MM.1S (cell line): ENCODE data around the gene STK16.

ENCODE experiments used
- DNase-seq: peaks from one replicate; pipeline ENCODE4 v3.0.0-alpha.2; 2015
- H2AFZ ChIP-seq: fragments of 300-600 bp; sonication (generic); 2 replicates; pipeline ENCODE4 v1.6.0; 2016; ENCODE audit warnings: antibody characterized with exemption, low read length
- H3F3A ChIP-seq: fragments of 300-600 bp; sonication (generic); 2 replicates; pipeline ENCODE4 v1.6.1; 2016; ENCODE audit warnings: mild to moderate bottlenecking, antibody characterized with exemption, low read length, moderate library complexity, mixed read lengths; ENCODE audit not compliant: insufficient read depth
- H3K27ac ChIP-seq: fragments of 300-600 bp; sonication (generic); 2 replicates; pipeline ENCODE4 v1.5.1; 2016; ENCODE audit warnings: mild to moderate bottlenecking, low read length
- H3K27me3 ChIP-seq: fragments of 300-600 bp; sonication (generic); replicated peaks from 2 replicates; pipeline ENCODE4 v1.6.0; 2016; ENCODE audit warnings: low read length; ENCODE audit not compliant: insufficient read depth
- H3K36me3 ChIP-seq: fragments of 300-600 bp; sonication (generic); replicated peaks from 2 replicates; pipeline ENCODE4 v1.6.1; 2016; ENCODE audit warnings: mild to moderate bottlenecking, low read length, mixed read lengths; ENCODE audit not compliant: insufficient read depth
- H3K4me1 ChIP-seq: fragments of 300-600 bp; sonication (generic); 2 replicates; pipeline ENCODE4 v1.6.1; 2016; ENCODE audit warnings: low read length, mixed read lengths
- H3K4me2 ChIP-seq: fragments of 300-600 bp; sonication (generic); 2 replicates; pipeline ENCODE4 v1.6.0; 2016; ENCODE audit warnings: low read depth, low read length
- H3K4me3 ChIP-seq: fragments of 300-600 bp; sonication (generic); 2 replicates; pipeline ENCODE4 v1.5.1; 2016; ENCODE audit warnings: low read length, mixed read lengths
- H3K79me2 ChIP-seq: fragments of 300-600 bp; sonication (generic); 2 replicates; pipeline ENCODE4 v1.6.1; 2016; ENCODE audit warnings: mixed run types, low read length, mixed read lengths
- H3K9ac ChIP-seq: fragments of 300-600 bp; sonication (generic); 2 replicates; pipeline ENCODE4 v1.6.1; 2016; ENCODE audit warnings: low read length, mixed read lengths
- H3K9me2 ChIP-seq: fragments of 300-600 bp; sonication (generic); replicated peaks from 2 replicates; pipeline ENCODE4 v1.6.1; 2016; ENCODE audit warnings: mild to moderate bottlenecking, low read length, mixed read lengths; ENCODE audit not compliant: insufficient read depth
- H3K9me3 ChIP-seq: fragments of 300-600 bp; sonication (generic); replicated peaks from 2 replicates; pipeline ENCODE4 v1.6.1; 2016; ENCODE audit warnings: mild to moderate bottlenecking, low read length, mixed read lengths; ENCODE audit not compliant: insufficient read depth
- H4K20me1 ChIP-seq: fragments of 300-600 bp; sonication (generic); 2 replicates; pipeline ENCODE4 v1.6.1; 2016; ENCODE audit warnings: mild to moderate bottlenecking, low read length, moderate library complexity, mixed read lengths; ENCODE audit not compliant: insufficient read depth
- CTCF ChIP-seq: fragments of 300-600 bp; sonication (generic); IDR thresholded peaks from 2 replicates; pipeline ENCODE4 v1.5.1; 2016; ENCODE audit warnings: antibody characterized with exemption, low read length, mixed read lengths
- EZH2 ChIP-seq: fragments of 300-600 bp; sonication (generic); optimal IDR thresholded peaks from 2 replicates; pipeline ENCODE3; 2017; ENCODE audit warnings: low read depth, mild to moderate bottlenecking, antibody characterized with exemption, low read length, mixed read lengths
- EZH2phosphoT487 ChIP-seq: fragments of 300-600 bp; sonication (generic); IDR thresholded peaks from 2 replicates; pipeline ENCODE4 v1.6.1; 2018; ENCODE audit warnings: antibody characterized with exemption, low read length

The STK16 gene

DNA sequence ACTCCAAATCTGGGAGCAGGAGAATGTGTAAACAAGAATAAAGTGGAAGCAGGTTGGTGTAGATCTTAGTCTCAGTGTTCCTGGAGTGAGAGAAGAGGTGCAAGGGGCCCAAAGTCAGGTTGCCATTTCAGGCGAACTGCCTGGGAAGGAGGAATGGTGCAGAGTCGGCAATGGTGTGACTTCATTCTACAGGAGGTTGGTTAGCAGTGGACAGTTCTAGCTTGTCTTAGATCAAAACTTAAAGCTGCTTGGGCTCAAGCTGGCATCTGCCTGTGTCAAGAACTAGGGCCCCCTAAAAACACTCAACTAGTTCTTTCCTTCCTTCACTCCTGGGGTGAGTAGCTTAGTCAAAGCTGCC, 3.5 kb downstream of the STK16 start:
- no peaks in the 10 kb centered on the region for H3K9me2 ChIP-seq
- H3K4me3 ChIP-seq = no peak overlapping the region
- no peak overlapping the region for H2AFZ ChIP-seq
- peak overlapping the region; percentile 89 for H3K27ac ChIP-seq
- no peaks in the 10 kb centered on the region for H4K20me1 ChIP-seq
- no peak for DNase-seq
- peak overlapping the region; percentile 56; the same call in 1 of the 2 replicates for H3K9ac ChIP-seq
- peak overlapping the region; percentile 69 for H3K4me2 ChIP-seq
- H3K27me3 ChIP-seq = no peaks in the 10 kb centered on the region
- TF ChIP-seq EZH2 = no peak
- TF ChIP-seq CTCF = no peak
- TF ChIP-seq EZH2phosphoT487 = no peak
- H3K9me3 ChIP-seq = no peaks in the 10 kb centered on the region
- H3K36me3 ChIP-seq = 0 out of 2 replicates have a peak, but pooled peaks cover 6% of the 10 kb centered on the region
- H3F3A ChIP-seq = peaks cover 36% of the 10 kb centered on the region
- peaks cover 61% of the 10 kb centered on the region for H3K4me1 ChIP-seq
- peaks cover 68% of the 10 kb centered on the region for H3K79me2 ChIP-seq

GRCh38 chr2:219249203-219249980, 4.1 kb downstream of the STK16 start:
- Histone ChIP-seq H3K27me3 (no peaks in the 10 kb centered on the region), H2AFZ (no peak overlapping the region), H3K4me1 (peaks cover 60% of the 10 kb centered on the region), H3K79me2 (peaks cover 68% of the 10 kb centered on the region), H3K27ac (peak overlapping the region; percentile 89), H3K9ac (peak overlapping the region; percentile 56; the same call in 1 of the 2 replicates), H3F3A (peaks cover 41% of the 10 kb centered on the region), H3K4me3 (no peak overlapping the region; the same call in 1 of the 2 replicates), H3K9me2 (no peaks in the 10 kb centered on the region), H3K9me3 (no peaks in the 10 kb centered on the region), H4K20me1 (no peaks in the 10 kb centered on the region), H3K36me3 (0 out of 2 replicates have a peak, but pooled peaks cover 6% of the 10 kb centered on the region), H3K4me2 (peak overlapping the region; percentile 69)
- DNase-seq = peak; percentile 75
- TF ChIP-seq EZH2phosphoT487 (no peak), CTCF (no peak), EZH2 (no peak)

- Histone ChIP-seq H3K4me1 (peaks cover 56% of the 10 kb centered on the region), H3K4me2 (peak overlapping the region; percentile 69), H3K9me2 (no peaks in the 10 kb centered on the region), H3K79me2 (peaks cover 68% of the 10 kb centered on the region), H3F3A (peaks cover 46% of the 10 kb centered on the region), H3K4me3 (no peak overlapping the region; the same call in 1 of the 2 replicates), H3K27me3 (no peaks in the 10 kb centered on the region), H4K20me1 (no peaks in the 10 kb centered on the region), H3K27ac (peak overlapping the region; percentile 89; the same call in 1 of the 2 replicates), H3K36me3 (0 out of 2 replicates have a peak, but pooled peaks cover 6% of the 10 kb centered on the region), H3K9ac (peak overlapping the region; percentile 56; the same call in 1 of the 2 replicates), H3K9me3 (no peaks in the 10 kb centered on the region), H2AFZ (no peak overlapping the region)
- TF ChIP-seq CTCF (no peak), EZH2phosphoT487 (no peak), EZH2 (no peak)
- DNase-seq = no peak
Measured at GRCh38 chr2:219250049-219250781, 4.9 kb downstream of the STK16 start.
